Ovary (tissue), 9 donors: ENCODE measurements around the gene HMGA1. TPM values are rescaled to one million over a fixed set of nuclear protein-coding genes. Genes with fewer than 3 reads are reported as not detected.

Experiments
- DNase-seq, 5 donors: peaks; one replicate each; pipeline ENCODE4 v3.0.0-alpha.2; 2019 to 2020
- H3K27ac ChIP-seq, 2 donors: fragments of 200-600 bp; one replicate each; pipeline versions ENCODE4 v1.5.1 to v1.8.0; 2019 to 2022
- H3K27me3 ChIP-seq: fragments of 200-600 bp; one replicate; pipeline ENCODE4 v1.8.0; 2022
- H3K36me3 ChIP-seq: fragments of 200-600 bp; sonication (generic); one replicate; pipeline ENCODE4 v1.5.1; 2019
- H3K4me1 ChIP-seq: one replicate; pipeline ENCODE4 v1.8.1; 2013; ENCODE audit warnings: mild to moderate bottlenecking, moderate library complexity; ENCODE audit not compliant: insufficient read depth
- H3K4me3 ChIP-seq: fragments of 200-600 bp; sonication (generic); one replicate; pipeline ENCODE4 v1.5.1; 2017
- H3K9me3 ChIP-seq, 2 donors: fragments of 200-600 bp in 1 of 2; sonication (generic) in 1 of 2; one replicate each; pipeline versions ENCODE4 v1.5.1 to v1.8.1; 2013 to 2019; ENCODE audit warnings: mild to moderate bottlenecking in 1 of 2, moderate library complexity in 1 of 2
- EP300 ChIP-seq: sonication (generic); formaldehyde crosslinking; IDR thresholded peaks from one replicate; pipeline ENCODE4 v1.6.1; 2017; ENCODE audit warnings: antibody characterized with exemption
- POLR2A ChIP-seq: fragments of 450-650 bp; IDR thresholded peaks from one replicate; pipeline ENCODE4 v1.6.1; 2017; ENCODE audit warnings: antibody characterized with exemption, mild to moderate bottlenecking, moderate library complexity
- WGBS, 3 donors: extraction: QIAGEN DNeasy Blood & Tissue Kit in 1 of 3; methylation state at CpG; one replicate each; pipeline versions ENCODE4 v1.1.5 to v1.1.7; 2013 to 2017; 5-methylcytosine and 5-hydroxymethylcytosine counted together
- intact Hi-C, 4 donors: fragments of 100-400 bp; cut with DNase I; formaldehyde crosslinking; loops; one replicate each; pipeline versions ENCODE4 v1.11.0 to v1.15.1; 2022 to 2023
- polyA plus RNA-seq, 2 donors: library from polyadenylated mRNA; stranded (reverse); fragments of 200-250 nt in 1 of 2; fragments of 350-450 nt in 1 of 2; fragmentation: Illumina TruSeq in 1 of 2; extraction: RNeasy Lipid Tissue Mini Kit (QIAGEN cat#74804) in 1 of 2; gene quantifications; one replicate each; pipeline ENCODE4 v1.2.3, GENCODE V29; 2013 to 2014
- total RNA-seq, 7 donors: library from RNA; depleted of rRNA in 2 of 7; stranded (reverse); fragments of >200 nt in 2 of 7; fragmentation: NEBNext Ultra II Directional in 3 of 7; extraction: Animal tissue kit (Norgen Biotek cat#: 25700) in 3 of 7; gene quantifications; one replicate each; pipeline versions ENCODE4 v1.1.0 to v1.2.4, GENCODE V29; 2016 to 2023
- TF ChIP-seq, protein P1 (sequence below), 3 donors: fragments of 450-650 bp in 2 of 3; fragments of 200-600 bp in 1 of 3; IDR thresholded peaks; one replicate each; pipeline versions ENCODE4 v1.5.1 to v1.8.0; 2016 to 2022; ENCODE audit warnings: antibody characterized with exemption in 3 of 3, mild to moderate bottlenecking in 1 of 3
- donor health status: DM: no; HTN: no; CAD: no; lungs with moderate emphysema.
- donor health status: DM: no; HTN: no; CAD: no.
- donor health status: Bipolar disorder and iron deficiency.
- donor health status: DM: yes; HTN: yes; CAD: no.
- donor health status: DM: no; HTN: no; CAD: no.
- donor health status: DM: yes; HTN: yes; CAD: no.

The HMGA1 gene
- total and polyA plus RNA-seq, 9 donors, result 2.4 to 39.9 (median 8.0) TPM

DNA sequence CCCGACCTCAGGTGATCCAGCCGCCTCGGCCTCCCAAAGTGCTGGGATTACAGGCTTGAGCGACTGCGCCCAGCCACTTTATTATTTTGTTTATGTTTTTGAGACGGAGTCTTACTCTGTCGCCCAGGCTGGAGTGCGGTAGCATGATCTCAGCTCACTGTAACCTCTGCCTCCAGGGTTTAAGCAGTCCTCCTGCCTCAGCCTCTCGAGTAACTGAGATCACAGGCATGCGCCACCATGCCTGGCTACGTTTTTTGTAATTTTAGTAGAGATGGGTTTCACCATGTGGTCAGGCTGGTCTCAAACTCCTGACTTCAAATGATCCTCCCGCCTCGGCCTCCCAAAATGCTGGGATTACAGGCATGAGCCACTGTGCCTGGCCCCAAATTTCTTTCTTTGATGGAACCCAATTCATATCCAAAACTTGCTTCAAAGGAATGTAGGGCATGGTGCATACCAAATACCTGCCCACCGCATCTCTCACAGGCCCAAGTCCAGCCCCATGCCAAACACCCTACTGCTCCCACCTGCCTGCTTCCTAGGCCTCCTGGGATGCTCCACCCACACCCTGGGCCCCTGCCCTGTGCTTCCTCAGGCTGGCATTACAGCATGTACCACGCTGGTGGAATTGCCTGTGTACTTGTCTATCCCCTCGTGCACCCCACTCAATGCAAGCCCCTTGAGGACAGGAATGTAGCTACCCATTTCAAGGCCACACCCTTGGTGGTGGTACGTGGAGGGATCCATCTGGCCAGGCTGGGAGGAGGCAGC, 4.9 kb upstream of the HMGA1 start:
- no peaks in the 10 kb centered on the region for H3K9me3 ChIP-seq
- no peak for DNase-seq
- WGBS, 3 donors, result 92 to 93% (median 93%) methylated on average over 17 of the region's 17 CpGs

DNA sequence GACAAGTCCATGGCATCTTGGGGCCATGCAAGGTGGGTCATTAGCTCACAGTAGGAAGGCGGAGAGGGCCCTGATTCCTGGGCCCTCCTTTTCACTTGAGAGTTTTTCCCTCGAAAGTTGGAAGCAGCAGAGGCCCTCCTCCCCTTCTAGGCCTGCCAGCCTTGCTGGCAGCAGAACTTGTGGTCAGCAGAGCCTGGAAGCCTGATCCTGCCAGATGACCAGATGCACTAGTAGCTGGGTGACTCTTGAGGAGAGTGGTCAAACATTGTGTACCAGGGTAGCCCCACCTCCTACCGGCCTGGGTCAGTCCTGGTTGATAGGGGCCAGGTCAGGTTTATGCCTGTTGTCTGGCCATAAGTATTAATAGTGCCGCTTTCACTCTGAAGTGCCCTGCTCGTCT, 3.8 kb upstream of the HMGA1 start:
- Histone ChIP-seq H3K4me3 (no peak overlapping the region), H3K36me3 (no peaks in the 10 kb centered on the region), H3K4me1 (no peaks in the 10 kb centered on the region), H3K9me3 (no peaks in the 10 kb centered on the region), H3K27ac (no peak overlapping the region), H3K27me3 (no peaks in the 10 kb centered on the region)
- peak in 1 of 5 donors; percentile 12 for DNase-seq
- 77 to 81% (median 78%) methylated on average over 5 of the region's 5 CpGs for WGBS, 3 donors
- intact Hi-C loops, result no loop called here
- TF ChIP-seq, protein P1, sequence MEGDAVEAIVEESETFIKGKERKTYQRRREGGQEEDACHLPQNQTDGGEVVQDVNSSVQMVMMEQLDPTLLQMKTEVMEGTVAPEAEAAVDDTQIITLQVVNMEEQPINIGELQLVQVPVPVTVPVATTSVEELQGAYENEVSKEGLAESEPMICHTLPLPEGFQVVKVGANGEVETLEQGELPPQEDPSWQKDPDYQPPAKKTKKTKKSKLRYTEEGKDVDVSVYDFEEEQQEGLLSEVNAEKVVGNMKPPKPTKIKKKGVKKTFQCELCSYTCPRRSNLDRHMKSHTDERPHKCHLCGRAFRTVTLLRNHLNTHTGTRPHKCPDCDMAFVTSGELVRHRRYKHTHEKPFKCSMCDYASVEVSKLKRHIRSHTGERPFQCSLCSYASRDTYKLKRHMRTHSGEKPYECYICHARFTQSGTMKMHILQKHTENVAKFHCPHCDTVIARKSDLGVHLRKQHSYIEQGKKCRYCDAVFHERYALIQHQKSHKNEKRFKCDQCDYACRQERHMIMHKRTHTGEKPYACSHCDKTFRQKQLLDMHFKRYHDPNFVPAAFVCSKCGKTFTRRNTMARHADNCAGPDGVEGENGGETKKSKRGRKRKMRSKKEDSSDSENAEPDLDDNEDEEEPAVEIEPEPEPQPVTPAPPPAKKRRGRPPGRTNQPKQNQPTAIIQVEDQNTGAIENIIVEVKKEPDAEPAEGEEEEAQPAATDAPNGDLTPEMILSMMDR (IDR thresholded peaks at IDR 0.05), result no peak
- no peak for TF ChIP-seq POLR2A
- TF ChIP-seq EP300, result no peak

More for the DNA sequence above, 4.9 kb upstream of the HMGA1 start:
- H3K27ac ChIP-seq, result no peak overlapping the region
- no peaks in the 10 kb centered on the region for H3K27me3 ChIP-seq
- TF ChIP-seq, protein P1 (IDR thresholded peaks at IDR 0.05), result no peak
- TF ChIP-seq EP300 (no peak), POLR2A (no peak)
- H3K4me3 ChIP-seq, result no peak overlapping the region
- no peaks in the 10 kb centered on the region for H3K4me1 ChIP-seq
- no peaks in the 10 kb centered on the region for H3K36me3 ChIP-seq
- intact Hi-C loops, result no loop called here

GRCh38 chr6:34233867-34234266, 2.8 kb upstream of the HMGA1 start:
- peak in 1 of 5 donors; percentile 14 for DNase-seq
- H3K36me3 ChIP-seq, result no peaks in the 10 kb centered on the region
- TF ChIP-seq, protein P1 (IDR thresholded peaks at IDR 0.05), result no peak
- TF ChIP-seq EP300 (no peak), POLR2A (no peak)
- H3K4me1 ChIP-seq, result no peaks in the 10 kb centered on the region
- H3K4me3 ChIP-seq, result no peak overlapping the region
- 86 to 90% (median 87%) methylated on average over 7 of the region's 7 CpGs for WGBS, 3 donors
- H3K27me3 ChIP-seq, result no peaks in the 10 kb centered on the region
- intact Hi-C loops, result no loop called here
- H3K9me3 ChIP-seq, result no peaks in the 10 kb centered on the region
- H3K27ac ChIP-seq, result no peak overlapping the region

DNA sequence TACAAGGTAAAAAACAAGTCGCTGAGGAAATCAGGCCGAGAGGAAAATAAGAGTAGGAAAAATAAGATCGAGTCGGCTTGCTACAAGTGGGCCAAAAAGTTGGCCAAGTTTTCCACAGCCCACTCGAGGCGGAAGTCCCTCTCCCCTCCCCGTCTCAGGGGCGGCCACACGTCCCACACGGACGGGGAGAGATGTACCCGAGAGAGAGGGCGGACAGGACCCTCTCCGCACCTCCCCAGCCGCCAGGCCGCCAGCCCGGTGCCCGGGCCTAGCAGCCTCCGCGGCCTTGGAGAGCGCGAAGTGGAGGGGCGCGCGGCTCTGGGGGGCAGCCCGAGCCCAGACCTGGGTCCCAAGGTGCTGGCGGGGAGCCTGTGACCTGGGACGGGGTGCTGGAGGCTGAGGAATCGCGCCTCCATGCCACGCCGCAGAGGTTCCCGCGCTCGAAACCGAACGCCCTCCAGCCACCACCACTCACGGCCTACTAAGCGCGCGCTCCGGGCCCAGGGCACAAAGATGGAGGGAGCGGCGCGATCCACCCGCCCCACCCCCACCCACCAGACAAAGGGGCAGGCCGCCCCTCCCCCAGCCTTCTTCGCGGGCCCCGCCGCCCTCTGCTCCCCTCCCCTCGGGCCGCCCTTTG, 1.9 kb upstream of the HMGA1 start:
- intact Hi-C loops, result no loop called here
- TF ChIP-seq POLR2A (no peak), EP300 (no peak)
- TF ChIP-seq, protein P1 (IDR thresholded peaks at IDR 0.05), result no peak
- Histone ChIP-seq H3K27me3 (no peaks in the 10 kb centered on the region), H3K4me1 (no peaks in the 10 kb centered on the region), H3K4me3 (no peak overlapping the region), H3K36me3 (no peaks in the 10 kb centered on the region), H3K9me3 (no peaks in the 10 kb centered on the region), H3K27ac (peak overlapping the region in 1 of 2 donors; percentile 76)
- DNase-seq, result no peak
- 81 to 83% (median 81%) methylated on average over 53 of the region's 53 CpGs for WGBS, 3 donors
